Duodenal mucosa (tissue), 2 donors: Measurements from ENCODE around the gene DEPP1.
A peak's percentile ranks its signal among the peaks of the same experiment; 100 is the strongest.

ENCODE experiments used
- H3K27ac ChIP-seq: one replicate; pipeline ENCODE4 v1.7.0; 2013; ENCODE audit warnings: low read depth, low read length
- H3K27me3 ChIP-seq, 2 donors: one replicate each; pipeline ENCODE4 v1.7.0; 2013; ENCODE audit warnings: low read length in 2 of 2, control low read depth in 1 of 2; ENCODE audit not compliant: insufficient read depth in 2 of 2, control insufficient read depth in 1 of 2
- H3K36me3 ChIP-seq, 2 donors: one replicate each; pipeline ENCODE4 v1.7.0; 2013; ENCODE audit warnings: low read length in 2 of 2, control low read depth in 1 of 2; ENCODE audit not compliant: insufficient read depth in 2 of 2, control insufficient read depth in 1 of 2
- H3K4me1 ChIP-seq, 2 donors: one replicate each; pipeline ENCODE4 v1.7.0; 2013; ENCODE audit warnings: low read length in 2 of 2, control low read depth in 1 of 2; ENCODE audit not compliant: insufficient read depth in 2 of 2, control insufficient read depth in 1 of 2
- H3K4me3 ChIP-seq, 2 donors: one replicate each; pipeline ENCODE4 v1.7.0; 2013; ENCODE audit warnings: low read length in 2 of 2, low read depth in 1 of 2
- H3K9ac ChIP-seq, 2 donors: one replicate each; pipeline ENCODE4 v1.7.0; 2013; ENCODE audit warnings: low read length in 2 of 2, low read depth in 1 of 2
- H3K9me3 ChIP-seq, 2 donors: one replicate each; pipeline ENCODE4 v1.7.0; 2013; ENCODE audit warnings: low read length in 2 of 2, control low read depth in 1 of 2; ENCODE audit not compliant: control insufficient read depth in 1 of 2

DEPP1 gene

GRCh38 chr10:44954042-44954441 is 24.6 kb downstream of the DEPP1 start:
- Histone ChIP-seq H3K27me3 (no peaks in the 10 kb centered on the region), H3K4me1 (peaks cover 30 to 37% of the 10 kb centered on the region in 2 donors), H3K36me3 (peaks cover 0 to 15% of the 10 kb centered on the region in 2 donors), H3K27ac (no peak overlapping the region), H3K9ac (no peak overlapping the region), H3K9me3 (no peaks in the 10 kb centered on the region), H3K4me3 (no peak overlapping the region)

- Histone ChIP-seq H3K4me3 (no peak overlapping the region), H3K27me3 (no peaks in the 10 kb centered on the region), H3K9ac (no peak overlapping the region), H3K9me3 (no peaks in the 10 kb centered on the region), H3K4me1 (peaks cover 28 to 34% of the 10 kb centered on the region in 2 donors), H3K36me3 (peaks cover 0 to 15% of the 10 kb centered on the region in 2 donors), H3K27ac (no peak overlapping the region)
These were observed 25.8 kb downstream of the DEPP1 start for GRCh38 chr10:44952779-44953231.

DNA sequence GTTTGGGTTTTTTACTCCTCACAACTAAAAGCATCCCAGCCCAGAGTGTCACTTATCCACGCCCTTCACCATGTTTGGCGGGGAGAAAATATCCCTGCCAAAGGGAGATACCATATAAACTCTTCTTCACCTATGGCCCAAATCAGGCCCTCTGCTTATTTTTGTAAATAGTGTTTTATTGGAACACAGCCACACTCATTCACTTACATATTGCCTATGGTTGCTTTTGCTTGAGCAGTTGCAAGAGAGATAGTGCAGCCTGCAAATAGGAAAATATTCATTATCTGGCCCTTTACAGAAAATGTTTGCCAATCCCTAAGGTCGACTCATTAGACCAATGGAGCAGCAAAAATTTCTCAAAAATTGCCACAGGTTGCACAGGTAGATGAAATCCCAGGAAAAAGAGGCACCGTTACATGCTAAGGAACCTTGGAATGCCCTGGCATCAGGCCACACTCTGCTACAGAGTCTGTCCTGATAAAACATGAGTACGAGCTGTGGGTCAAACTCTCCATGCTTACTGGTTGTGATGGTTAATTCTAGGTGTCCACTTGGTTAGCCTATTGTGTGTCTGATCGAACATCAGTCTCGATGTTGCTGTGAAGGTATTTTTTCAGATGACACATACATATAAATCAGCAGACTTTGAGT is 26.9 kb downstream of the DEPP1 start:
- Histone ChIP-seq H3K27me3 (no peaks in the 10 kb centered on the region), H3K9me3 (no peaks in the 10 kb centered on the region), H3K4me1 (peaks cover 26 to 27% of the 10 kb centered on the region in 2 donors), H3K36me3 (peaks cover 0 to 12% of the 10 kb centered on the region in 2 donors), H3K4me3 (no peak overlapping the region), H3K9ac (no peak overlapping the region), H3K27ac (no peak overlapping the region)

DNA sequence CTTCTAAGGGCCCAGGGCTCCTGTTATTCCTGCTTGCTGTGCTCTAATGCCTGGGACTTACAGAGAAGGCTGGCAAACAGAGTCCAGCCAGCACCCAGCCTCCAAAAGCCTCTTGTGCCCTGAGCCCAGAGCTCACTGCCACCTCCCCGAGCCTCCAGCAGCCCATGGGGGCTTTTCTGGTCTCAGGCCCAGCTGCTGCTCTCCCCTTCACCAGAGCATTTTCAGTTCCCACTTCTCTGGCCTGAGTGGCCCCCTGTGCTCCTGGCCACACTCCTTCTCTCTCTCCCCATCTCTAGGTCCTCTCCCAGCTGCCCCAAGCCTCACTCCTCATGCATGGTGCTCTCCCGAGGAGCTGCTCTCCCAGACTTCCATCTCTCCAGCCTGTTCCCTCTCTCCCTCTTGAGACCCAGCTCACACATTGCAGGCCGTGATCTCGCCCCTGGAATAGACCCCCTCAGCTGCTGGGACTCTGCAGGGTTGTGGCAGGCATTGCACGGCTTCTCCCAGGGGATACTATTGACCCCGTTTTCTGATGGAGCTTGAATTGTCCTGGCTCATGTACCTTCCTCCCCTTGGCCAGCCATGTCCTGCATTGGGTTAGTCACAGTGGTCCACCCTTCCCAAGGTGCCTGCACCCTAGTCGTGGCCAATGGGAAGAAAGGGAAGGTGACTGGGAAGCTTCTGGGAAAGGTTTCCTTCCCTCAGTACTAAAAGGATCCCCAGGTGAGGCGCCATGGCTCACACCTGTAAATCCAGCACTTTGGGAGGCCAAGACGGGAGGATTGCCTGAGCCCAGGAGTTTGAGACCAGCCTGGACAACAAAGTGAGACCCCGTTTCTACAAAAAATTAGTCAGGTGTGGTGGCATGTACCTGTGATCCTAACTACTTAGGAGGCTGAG is 28.0 kb downstream of the DEPP1 start:
- peaks cover 0 to 4% of the 10 kb centered on the region in 2 donors for H3K36me3 ChIP-seq
- H3K9me3 ChIP-seq = no peaks in the 10 kb centered on the region
- no peak overlapping the region for H3K27ac ChIP-seq
- H3K9ac ChIP-seq = no peak overlapping the region
- H3K4me3 ChIP-seq = no peak overlapping the region
- peaks cover 32 to 34% of the 10 kb centered on the region in 2 donors for H3K4me1 ChIP-seq
- no peaks in the 10 kb centered on the region for H3K27me3 ChIP-seq

GRCh38 chr10:44949915-44950314 is 28.7 kb downstream of the DEPP1 start:
- Histone ChIP-seq H3K4me3 (no peak overlapping the region), H3K4me1 (peaks cover 32 to 34% of the 10 kb centered on the region in 2 donors), H3K9ac (peak overlapping the region in 1 of 2 donors; percentile 11)

GRCh38 chr10:44949127-44949802 is 29.3 kb downstream of the DEPP1 start:
- no peaks in the 10 kb centered on the region for H3K27me3 ChIP-seq
- peak overlapping the region in 1 of 2 donors; percentile 11 for H3K9ac ChIP-seq
- H3K4me3 ChIP-seq = no peak overlapping the region
- peaks cover 32 to 34% of the 10 kb centered on the region in 2 donors for H3K4me1 ChIP-seq
- H3K27ac ChIP-seq = no peak overlapping the region
- H3K9me3 ChIP-seq = peaks cover 0 to 5% of the 10 kb centered on the region in 2 donors
- H3K36me3 ChIP-seq = peaks cover 0 to 3% of the 10 kb centered on the region in 2 donors

More at GRCh38 chr10:44949915-44950314, 28.7 kb downstream of the DEPP1 start:
- Histone ChIP-seq H3K36me3 (peaks cover 0 to 3% of the 10 kb centered on the region in 2 donors), H3K9me3 (no peaks in the 10 kb centered on the region), H3K27ac (no peak overlapping the region), H3K27me3 (no peaks in the 10 kb centered on the region)

- Histone ChIP-seq H3K9me3 (peaks cover 0 to 7% of the 10 kb centered on the region in 2 donors), H3K4me3 (no peak overlapping the region), H3K36me3 (peaks cover 0 to under 1% of the 10 kb centered on the region in 2 donors), H3K9ac (no peak overlapping the region), H3K27me3 (no peaks in the 10 kb centered on the region), H3K4me1 (peaks cover 32 to 34% of the 10 kb centered on the region in 2 donors), H3K27ac (no peak overlapping the region)
These were observed 30.0 kb downstream of the DEPP1 start for GRCh38 chr10:44948642-44949041.

DNA sequence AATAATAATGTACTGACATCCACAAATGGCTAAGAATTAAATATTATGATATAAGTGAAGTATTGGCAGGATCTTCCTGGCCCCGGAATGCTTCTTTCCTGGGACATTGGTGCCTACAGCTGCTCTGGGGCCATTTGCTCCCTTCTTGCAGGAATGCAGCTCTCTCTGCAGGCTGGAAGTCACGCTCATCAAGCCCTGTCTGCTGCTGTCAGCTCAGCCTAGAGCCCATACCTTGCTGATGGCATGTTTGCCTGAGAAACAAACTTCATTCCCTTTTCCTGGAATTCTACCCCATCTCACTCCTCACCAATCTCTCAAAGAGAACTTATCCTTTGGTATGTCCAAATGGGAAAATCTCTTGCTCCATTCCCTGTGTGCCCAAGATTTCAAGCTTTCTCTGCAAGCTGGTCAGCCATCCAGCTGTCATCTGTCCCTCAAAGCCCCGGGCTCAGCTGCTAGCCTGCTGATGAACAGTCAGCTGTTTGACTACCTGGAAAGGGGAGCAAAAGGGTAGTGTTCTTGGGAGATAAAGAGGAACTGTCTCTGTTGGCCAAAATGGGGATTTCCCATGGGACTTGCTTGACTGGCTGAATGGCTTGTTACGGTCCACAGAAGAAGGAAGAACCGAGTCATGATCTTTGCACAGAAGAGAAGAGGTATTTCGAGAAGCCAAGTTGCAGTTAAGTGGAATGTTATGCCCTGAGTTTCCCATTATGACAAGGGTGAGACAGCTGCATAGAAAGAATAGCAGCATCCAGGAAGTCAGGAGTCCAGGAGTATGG is 31.0 kb downstream of the DEPP1 start:
- Histone ChIP-seq H3K9me3 (peaks cover 0 to 7% of the 10 kb centered on the region in 2 donors), H3K36me3 (no peaks in the 10 kb centered on the region), H3K9ac (no peak overlapping the region), H3K27ac (no peak overlapping the region), H3K4me3 (no peak overlapping the region), H3K4me1 (peaks cover 32 to 34% of the 10 kb centered on the region in 2 donors), H3K27me3 (no peaks in the 10 kb centered on the region)

GRCh38 chr10:44946205-44946604 is 32.4 kb downstream of the DEPP1 start:
- H3K27me3 ChIP-seq = no peaks in the 10 kb centered on the region
- no peak overlapping the region for H3K27ac ChIP-seq
- H3K4me3 ChIP-seq = no peak overlapping the region
- no peaks in the 10 kb centered on the region for H3K36me3 ChIP-seq
- peaks cover 0 to 7% of the 10 kb centered on the region in 2 donors for H3K9me3 ChIP-seq
- H3K9ac ChIP-seq = no peak overlapping the region
- H3K4me1 ChIP-seq = peaks cover 32 to 34% of the 10 kb centered on the region in 2 donors
